T-helper 1 cell treated with Interleukin-12 subunit alpha and Interleukin-12 subunit beta and Interleukin-4 antibody, amounts not matched to agents 30 ng/mL and 1 ng/mL, for 36 hours (primary cell): ENCODE measurements around the gene ZER1. TPM values are rescaled to one million over a fixed set of nuclear protein-coding genes. Genes with fewer than 3 reads are reported as not detected.
"Not testable (repeated sequence)": the region's sequence is repeated elsewhere in the genome, so short reads cannot be mapped to it uniquely, and the experiment has no call there.

Experiments used
- intact Hi-C: fragments of 100-400 bp; cut with micrococcal nuclease; formaldehyde crosslinking; loops from one replicate; pipeline ENCODE4 v1.15.1; 2024
- total RNA-seq: library from RNA; stranded (reverse); gene quantifications from 2 replicates; pipeline ENCODE4 v1.2.3, GENCODE V29; 2022

ZER1 gene
- total RNA-seq, 1 donor from 2014 or later, result 23.7 TPM

- intact Hi-C loops, result no loop called here
These were observed 74.6 kb downstream of the ZER1 start for GRCh38 chr9:128696923-128697707.

GRCh38 chr9:128694344-128694743 lies 77.4 kb downstream of the ZER1 start:
- intact Hi-C loops, result no loop called here

- intact Hi-C loops, result not testable (repeated sequence)
These were observed 78.0 kb downstream of the ZER1 start for GRCh38 chr9:128693738-128694137.

- intact Hi-C loops, result loop anchor here (1.0 kb wide), 2 partner anchors 12 to 139 kb away; partner anchors contain the start of genes PKN3 and SPOUT1
These were observed 81.1 kb downstream of the ZER1 start for GRCh38 chr9:128690684-128691034.

- intact Hi-C loops, result loop anchor here (1.0 to 5.0 kb wide), 10 partner anchors 12 to 413 kb away; partner anchors contain the start of genes DOLK, ENDOG, GOLGA2 and MIGA2
These were observed 81.7 kb downstream of the ZER1 start for GRCh38 chr9:128689820-128690683.

- intact Hi-C loops, result loop anchor here (1.0 to 5.0 kb wide), 8 partner anchors 82 to 412 kb away; partner anchors contain the start of genes DOLK, ENDOG, GOLGA2 and MIGA2
These were observed 82.4 kb downstream of the ZER1 start for GRCh38 chr9:128689293-128689774.

GRCh38 chr9:128688501-128689292 lies 83.0 kb downstream of the ZER1 start, which contains the start of gene SET:
TSS of gene SET (plus strand) at chr9:128689222. CDS start at chr9:128689583, 361 bp downstream.
- intact Hi-C loops, result loop anchor here (1.0 to 5.0 kb wide), 8 partner anchors 83 to 411 kb away; partner anchors contain the start of genes DOLK, ENDOG, GOLGA2 and MIGA2

- intact Hi-C loops, result loop anchor here (5.0 kb wide), 3 partner anchors 100 to 410 kb away; partner anchors contain the start of genes GOLGA2, SWI5 and TBC1D13
These were observed 84.3 kb downstream of the ZER1 start for GRCh38 chr9:128687453-128687852.

GRCh38 chr9:128685636-128686489 lies 85.9 kb downstream of the ZER1 start:
- intact Hi-C loops, result loop anchor here (1.0 to 5.0 kb wide), 5 partner anchors 101 to 409 kb away; partner anchors contain the start of genes GOLGA2, LRRC8A, SPTAN1 and SWI5

- intact Hi-C loops, result loop anchor here (1.0 to 5.0 kb wide), 5 partner anchors 28 to 407 kb away; partner anchors contain the start of genes DYNC2I2, GOLGA2, SWI5 and TBC1D13
These were observed 87.2 kb downstream of the ZER1 start for GRCh38 chr9:128684325-128685199.

GRCh38 chr9:128684065-128684324 lies 87.7 kb downstream of the ZER1 start:
- intact Hi-C loops, result loop anchor here (1.0 kb wide), 2 partner anchors 28 to 40 kb away; partner anchors contain the start of genes DYNC2I2 and ZDHHC12

GRCh38 chr9:128683340-128684064 lies 88.2 kb downstream of the ZER1 start:
- intact Hi-C loops, result loop anchor here (1.0 kb wide), 2 partner anchors 27 to 41 kb away; partner anchors contain the start of genes DYNC2I2 and ZDHHC12

Other genes starting within 250 kb of the ZER1 start
- gene SPTAN1, start 219.3 kb downstream of the ZER1 start, total RNA-seq, result 354 and 362 TPM in 2 replicates
- 36.8 and 38.3 TPM in 2 replicates for gene DYNC2I2, start 115.1 kb downstream of the ZER1 start, total RNA-seq
- 448 and 465 TPM in 2 replicates for gene SET, start 82.7 kb downstream of the ZER1 start, total RNA-seq
- 10.7 and 11.1 TPM in 2 replicates for gene PKN3, start 69.4 kb downstream of the ZER1 start, total RNA-seq
- 68.7 and 69.9 TPM in 2 replicates for gene ZDHHC12, start 47.8 kb downstream of the ZER1 start, total RNA-seq
- 23.0 and 24.0 TPM in 2 replicates for gene TBC1D13, start 15.3 kb upstream of the ZER1 start, total RNA-seq
- gene ENDOG, start 46.6 kb upstream of the ZER1 start, total RNA-seq, result 12.8 and 14.1 TPM in 2 replicates
- 93.1 and 105 TPM in 2 replicates for gene SPOUT1, start 57.9 kb upstream of the ZER1 start, total RNA-seq
- 13.9 and 14.9 TPM in 2 replicates for gene KYAT1, start 110.0 kb upstream of the ZER1 start, total RNA-seq
- gene LRRC8A, start 110.2 kb upstream of the ZER1 start, total RNA-seq, result 60.1 and 60.2 TPM in 2 replicates
- 2.7 and 2.9 TPM in 2 replicates for gene PHYHD1, start 149.1 kb upstream of the ZER1 start, total RNA-seq
- gene DOLK, start 175.7 kb upstream of the ZER1 start, total RNA-seq, result 11.4 and 13.1 TPM in 2 replicates
- gene NUP188, start 175.8 kb upstream of the ZER1 start, total RNA-seq, result 103 and 105 TPM in 2 replicates